GM10847 (cell line): Measurements from ENCODE around the gene MAGEA9.

Experiments used
- POLR2A ChIP-seq: IDR thresholded peaks from 2 replicates; pipeline ENCODE4 v1.6.1; 2011; ENCODE audit not compliant: insufficient read length; ENCODE audit errors: extremely low read depth

The MAGEA9 gene

GRCh38 chrX:149827254-149827653 is 45.5 kb downstream of the MAGEA9 start:
- no peak for TF ChIP-seq POLR2A

- TF ChIP-seq POLR2A, result no peak
Measured at GRCh38 chrX:149829751-149830191, 48.0 kb downstream of the MAGEA9 start.

- no peak for TF ChIP-seq POLR2A
Measured at GRCh38 chrX:149830192-149830873, 48.6 kb downstream of the MAGEA9 start.

GRCh38 chrX:149831473-149831872 is 49.7 kb downstream of the MAGEA9 start:
- TF ChIP-seq POLR2A, result no peak

GRCh38 chrX:149837167-149837566 is 55.4 kb downstream of the MAGEA9 start:
- TF ChIP-seq POLR2A, result no peak
